ENCODE data around the gene PSMB7.
A peak's percentile ranks its signal among the peaks of the same experiment; 100 is the strongest.

The PSMB7 gene

DNA sequence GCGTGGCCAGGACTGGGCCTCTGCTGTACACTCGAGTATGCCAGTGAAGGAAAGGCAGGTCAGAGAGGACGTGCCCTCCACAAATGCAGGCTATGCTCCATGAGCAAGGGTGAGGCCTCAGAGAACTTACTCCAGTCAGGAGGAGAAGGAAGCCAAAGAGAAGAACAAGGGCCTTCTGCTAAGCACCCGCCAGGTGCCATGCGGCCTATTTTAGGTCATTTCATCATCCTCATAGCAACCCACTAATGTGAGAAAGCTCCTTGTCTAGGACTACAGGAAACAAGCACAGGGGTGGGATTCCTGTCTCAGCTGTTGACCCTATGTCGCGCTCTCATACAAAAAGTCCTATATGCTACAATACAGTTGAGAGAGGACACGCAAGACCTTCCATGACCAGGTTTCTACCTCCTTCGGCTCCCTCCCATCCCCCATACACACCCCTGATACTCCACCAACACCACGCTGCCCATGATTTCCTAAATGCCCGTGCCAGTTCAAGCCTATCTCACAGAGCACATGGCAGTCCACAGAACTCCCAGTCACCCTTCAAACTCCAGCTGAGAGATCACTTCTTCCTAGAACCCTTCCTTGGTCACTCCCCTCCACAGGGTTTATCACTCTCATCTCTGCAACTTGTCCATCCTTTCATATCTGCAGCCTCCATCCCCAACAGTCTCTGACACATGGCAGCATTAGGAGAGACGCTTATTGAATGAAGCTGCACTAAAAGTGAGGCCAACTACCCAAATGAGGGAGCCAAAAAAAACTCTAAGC lies 26.8 kb downstream of the PSMB7 start:
- Mint-ChIP-seq H3K4me3 (no peak overlapping the region), H3K4me1 (ENCODE audit: low read depth) (peaks cover 62% of the 10 kb centered on the region), H3K27ac (no peak overlapping the region), H3K36me3 (ENCODE audit: low read depth) (peaks cover 67% of the 10 kb centered on the region), H3K27me3 (no peaks in the 10 kb centered on the region), H3K9me3 (no peaks in the 10 kb centered on the region)
- no peak for DNase-seq

- Mint-ChIP-seq H3K9me3 (no peaks in the 10 kb centered on the region), H3K4me3 (no peak overlapping the region), H3K36me3 (ENCODE audit: low read depth) (peaks cover 71% of the 10 kb centered on the region), H3K4me1 (ENCODE audit: low read depth) (peaks cover 58% of the 10 kb centered on the region), H3K27ac (no peak overlapping the region), H3K27me3 (no peaks in the 10 kb centered on the region)
- no peak for DNase-seq
Observed at GRCh38 chr9:124386201-124386600, 29.0 kb downstream of the PSMB7 start.

GRCh38 chr9:124385623-124386022 lies 29.6 kb downstream of the PSMB7 start:
- peaks cover 71% of the 10 kb centered on the region for H3K36me3 Mint-ChIP-seq (ENCODE audit: low read depth)
- H3K9me3 Mint-ChIP-seq: no peaks in the 10 kb centered on the region
- H3K4me1 Mint-ChIP-seq (ENCODE audit: low read depth): peaks cover 55% of the 10 kb centered on the region
- H3K4me3 Mint-ChIP-seq: no peak overlapping the region
- DNase-seq: no peak
- no peaks in the 10 kb centered on the region for H3K27me3 Mint-ChIP-seq
- no peak overlapping the region for H3K27ac Mint-ChIP-seq

DNA sequence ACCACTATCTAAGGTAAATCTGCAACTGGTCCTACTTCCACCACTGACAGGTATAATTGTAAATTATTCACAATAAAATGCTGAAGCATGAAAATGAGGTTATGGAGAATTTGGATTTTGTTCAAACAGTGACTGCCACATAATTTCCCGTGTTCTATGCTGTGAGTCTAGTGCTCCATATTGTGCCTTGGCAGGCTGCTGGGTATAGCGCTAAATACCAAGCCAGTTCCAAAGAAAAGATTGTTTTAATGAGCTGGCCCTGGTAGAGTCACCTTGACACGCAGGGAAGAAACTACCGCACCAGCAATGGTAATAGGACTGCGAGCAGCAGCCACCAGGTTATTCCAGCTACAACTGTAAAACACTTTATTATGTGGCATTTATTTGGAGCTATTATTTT lies 30.4 kb downstream of the PSMB7 start:
- H3K27ac Mint-ChIP-seq: no peak overlapping the region
- no peak overlapping the region for H3K4me3 Mint-ChIP-seq
- H3K4me1 Mint-ChIP-seq (ENCODE audit: low read depth): peaks cover 53% of the 10 kb centered on the region
- no peak for DNase-seq
- no peaks in the 10 kb centered on the region for H3K27me3 Mint-ChIP-seq
- H3K9me3 Mint-ChIP-seq: no peaks in the 10 kb centered on the region
- H3K36me3 Mint-ChIP-seq (ENCODE audit: low read depth): peaks cover 72% of the 10 kb centered on the region

GRCh38 chr9:124384210-124384609 lies 31.0 kb downstream of the PSMB7 start:
- H3K9me3 Mint-ChIP-seq: no peaks in the 10 kb centered on the region
- H3K36me3 Mint-ChIP-seq (ENCODE audit: low read depth): peaks cover 72% of the 10 kb centered on the region
- H3K27ac Mint-ChIP-seq: no peak overlapping the region
- no peak overlapping the region for H3K4me3 Mint-ChIP-seq
- DNase-seq: no peak
- H3K4me1 Mint-ChIP-seq (ENCODE audit: low read depth): peaks cover 52% of the 10 kb centered on the region
- H3K27me3 Mint-ChIP-seq: no peaks in the 10 kb centered on the region

- peak overlapping the region; percentile 55 for H3K27ac Mint-ChIP-seq
- peaks cover 39% of the 10 kb centered on the region for H3K4me1 Mint-ChIP-seq (ENCODE audit: low read depth)
Observed at GRCh38 chr9:124381170-124381945, 33.9 kb downstream of the PSMB7 start.

DNA sequence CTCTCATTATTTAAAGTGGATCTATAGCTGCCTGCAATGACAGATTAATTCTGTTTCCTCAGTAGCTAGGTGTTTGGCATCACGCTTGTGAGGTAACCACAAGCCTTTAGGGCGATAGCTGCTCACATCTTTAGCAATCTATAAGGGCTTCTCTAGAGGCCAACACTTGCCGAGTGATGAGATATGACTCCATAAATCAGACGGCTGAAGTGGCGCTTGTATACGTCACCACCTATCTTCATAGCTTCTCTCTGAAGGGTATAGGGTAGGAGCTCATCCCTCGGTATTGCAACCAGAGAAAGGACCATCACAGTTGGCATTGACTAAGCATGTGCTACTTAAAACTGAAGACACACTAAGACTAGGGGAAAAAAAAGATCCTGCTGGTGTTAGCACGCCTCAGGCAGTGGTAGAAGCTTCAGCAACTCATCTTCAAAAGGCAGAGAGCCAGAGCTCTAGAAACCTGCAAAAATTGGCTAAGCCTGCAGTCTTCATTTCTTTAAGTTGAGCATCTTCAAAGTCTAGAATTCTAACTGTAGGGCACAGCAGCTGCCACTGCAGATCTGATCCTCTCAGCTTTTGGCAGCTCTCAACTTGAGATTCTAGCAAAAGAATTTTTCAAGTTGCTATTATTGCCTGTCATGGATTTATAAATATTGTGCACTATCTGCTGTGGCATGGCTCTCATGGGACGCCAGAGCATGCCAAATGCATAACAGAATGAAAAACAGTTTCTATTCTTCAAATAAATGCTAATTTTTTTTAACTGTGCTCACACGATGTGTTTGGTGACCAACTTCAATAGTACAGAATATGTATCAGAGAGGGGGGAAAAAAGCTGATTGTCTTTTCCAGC lies 37.5 kb downstream of the PSMB7 start:
- Mint-ChIP-seq H3K27ac (no peak overlapping the region), H3K36me3 (ENCODE audit: low read depth) (peaks cover 84% of the 10 kb centered on the region), H3K9me3 (no peaks in the 10 kb centered on the region), H3K4me3 (no peak overlapping the region), H3K27me3 (no peaks in the 10 kb centered on the region), H3K4me1 (ENCODE audit: low read depth) (peaks cover 46% of the 10 kb centered on the region)
- no peak for DNase-seq

More at GRCh38 chr9:124381170-124381945, 33.9 kb downstream of the PSMB7 start:
- Mint-ChIP-seq H3K36me3 (ENCODE audit: low read depth) (peaks cover 89% of the 10 kb centered on the region), H3K9me3 (no peaks in the 10 kb centered on the region), H3K27me3 (no peaks in the 10 kb centered on the region), H3K4me3 (no peak overlapping the region)
- no peak for DNase-seq

- no peaks in the 10 kb centered on the region for H3K9me3 Mint-ChIP-seq
- H3K36me3 Mint-ChIP-seq (ENCODE audit: low read depth): peaks cover 82% of the 10 kb centered on the region
- no peaks in the 10 kb centered on the region for H3K27me3 Mint-ChIP-seq
- no peak overlapping the region for H3K4me3 Mint-ChIP-seq
- no peak overlapping the region for H3K27ac Mint-ChIP-seq
- peaks cover 49% of the 10 kb centered on the region for H3K4me1 Mint-ChIP-seq (ENCODE audit: low read depth)
- DNase-seq: no peak
Observed at GRCh38 chr9:124376329-124376728, 38.9 kb downstream of the PSMB7 start.

DNA sequence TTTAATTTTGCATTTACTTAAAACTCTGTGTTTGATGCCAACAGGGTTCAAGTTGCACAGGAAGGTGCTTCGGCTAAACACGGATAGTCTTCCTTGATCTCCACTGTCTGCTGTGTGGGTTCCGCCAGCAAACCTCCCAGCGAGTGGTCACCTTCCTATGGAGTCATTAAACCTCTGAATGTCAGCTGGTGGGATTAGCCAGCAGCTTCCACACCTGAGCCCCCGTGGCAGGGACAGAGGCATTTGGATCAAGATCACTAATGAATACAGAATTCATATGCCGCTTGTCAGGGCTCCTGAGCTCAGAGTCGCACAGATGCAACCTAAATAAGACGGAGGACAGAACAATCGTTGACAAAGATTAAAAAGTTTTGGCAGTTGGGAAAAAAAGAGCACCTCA lies 39.5 kb downstream of the PSMB7 start:
- H3K4me1 Mint-ChIP-seq (ENCODE audit: low read depth): peaks cover 49% of the 10 kb centered on the region
- H3K27me3 Mint-ChIP-seq: no peaks in the 10 kb centered on the region
- peaks cover 82% of the 10 kb centered on the region for H3K36me3 Mint-ChIP-seq (ENCODE audit: low read depth)
- no peak overlapping the region for H3K27ac Mint-ChIP-seq
- H3K4me3 Mint-ChIP-seq: no peak overlapping the region
- no peaks in the 10 kb centered on the region for H3K9me3 Mint-ChIP-seq
- DNase-seq: no peak

DNA sequence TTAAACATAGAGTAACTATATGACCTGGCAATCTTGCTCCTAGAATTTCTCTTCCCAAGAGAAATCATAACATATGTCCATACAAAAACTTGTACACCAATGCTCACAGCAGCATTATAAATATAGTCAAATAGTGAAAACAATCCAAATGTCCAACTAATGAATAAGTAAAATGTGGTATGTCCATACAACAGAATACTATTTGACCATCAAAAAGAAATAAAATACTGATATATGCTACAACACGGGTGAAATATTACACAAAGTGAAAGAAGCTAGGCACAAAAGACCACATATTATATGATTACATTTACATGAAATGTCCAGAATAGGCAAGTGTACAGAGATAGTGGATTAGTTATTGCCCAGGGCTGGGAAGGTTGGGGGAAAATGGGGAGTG lies 41.4 kb downstream of the PSMB7 start:
- no peak for DNase-seq
- peaks cover 67% of the 10 kb centered on the region for H3K36me3 Mint-ChIP-seq (ENCODE audit: low read depth)
- H3K4me3 Mint-ChIP-seq: no peak overlapping the region
- H3K27ac Mint-ChIP-seq: no peak overlapping the region
- peaks cover 49% of the 10 kb centered on the region for H3K4me1 Mint-ChIP-seq (ENCODE audit: low read depth)
- H3K9me3 Mint-ChIP-seq: no peaks in the 10 kb centered on the region
- H3K27me3 Mint-ChIP-seq: no peaks in the 10 kb centered on the region

DNA sequence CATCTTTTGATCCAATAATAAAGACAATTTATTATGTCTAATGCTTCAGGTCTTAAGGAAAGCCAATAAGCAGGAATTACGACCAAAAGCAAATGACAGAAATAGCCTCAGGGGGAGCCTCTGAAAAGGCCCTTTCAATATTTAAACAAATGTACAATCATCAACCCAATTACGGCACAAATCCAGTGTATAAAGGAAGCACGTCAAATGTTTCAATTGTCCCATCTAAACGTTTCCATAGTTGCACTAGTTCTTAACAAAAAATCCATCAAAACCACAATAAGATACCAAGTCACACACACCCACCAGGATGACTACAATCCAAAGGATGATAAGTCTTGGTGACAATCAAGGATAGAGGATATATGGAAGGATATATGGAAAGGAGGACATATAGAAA lies 41.9 kb downstream of the PSMB7 start:
- H3K9me3 Mint-ChIP-seq: no peaks in the 10 kb centered on the region
- H3K27ac Mint-ChIP-seq: no peak overlapping the region
- DNase-seq: no peak
- H3K36me3 Mint-ChIP-seq (ENCODE audit: low read depth): peaks cover 64% of the 10 kb centered on the region
- no peaks in the 10 kb centered on the region for H3K27me3 Mint-ChIP-seq
- H3K4me3 Mint-ChIP-seq: no peak overlapping the region
- H3K4me1 Mint-ChIP-seq (ENCODE audit: low read depth): peaks cover 50% of the 10 kb centered on the region

DNA sequence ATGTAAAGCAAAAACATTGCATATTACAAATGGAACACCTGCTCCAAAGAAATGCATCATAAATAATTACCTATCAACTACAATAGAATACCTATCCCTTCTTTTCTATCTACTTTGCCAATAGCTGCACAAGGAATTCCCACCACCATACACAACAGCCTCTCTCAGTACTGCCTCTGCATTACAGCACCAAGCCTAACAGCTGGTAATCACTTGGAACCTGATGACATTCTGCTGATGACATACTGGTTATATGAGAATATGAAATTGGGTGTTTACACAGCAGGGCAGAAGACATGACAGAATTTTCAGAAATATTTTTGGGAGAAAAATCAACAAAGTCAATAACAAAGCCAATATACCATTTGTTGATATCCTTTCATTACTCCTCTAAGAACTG lies 43.2 kb downstream of the PSMB7 start:
- Mint-ChIP-seq H3K4me3 (no peak overlapping the region), H3K36me3 (ENCODE audit: low read depth) (peaks cover 66% of the 10 kb centered on the region), H3K9me3 (no peaks in the 10 kb centered on the region), H3K27ac (no peak overlapping the region), H3K27me3 (no peaks in the 10 kb centered on the region), H3K4me1 (ENCODE audit: low read depth) (peaks cover 62% of the 10 kb centered on the region)
- DNase-seq: no peak

DNA sequence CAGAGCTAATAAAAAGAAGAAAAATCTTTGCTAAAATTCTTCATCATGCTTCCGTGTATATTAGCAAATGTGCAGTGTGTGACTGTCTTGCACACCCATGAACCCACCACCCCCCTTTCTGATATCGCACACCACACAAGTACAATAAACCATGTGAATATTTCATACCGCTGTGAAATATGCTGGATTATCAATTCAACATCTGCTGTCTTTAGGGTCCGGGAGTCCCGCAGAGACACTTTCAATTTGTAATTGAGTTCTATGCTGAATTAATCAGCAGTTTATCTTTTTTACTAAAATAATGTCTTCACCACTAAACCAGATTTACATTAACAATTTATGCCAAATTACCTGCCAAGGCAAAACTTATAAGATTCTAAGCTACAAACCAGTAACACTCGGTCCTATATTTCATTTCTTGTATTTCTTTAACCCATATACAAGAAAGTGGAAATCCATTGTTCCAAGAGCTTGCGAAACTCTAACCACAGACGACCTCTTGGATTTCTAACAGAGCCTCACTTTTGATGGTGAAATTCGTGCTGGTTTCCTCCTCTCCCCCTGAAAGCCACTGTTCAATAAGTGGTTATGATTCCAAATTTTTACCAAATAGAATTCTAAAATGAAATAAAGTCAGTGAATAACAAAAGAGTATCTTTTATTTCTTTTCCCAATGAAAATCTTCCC lies 44.2 kb downstream of the PSMB7 start:
- Mint-ChIP-seq H3K27me3 (no peaks in the 10 kb centered on the region), H3K36me3 (ENCODE audit: low read depth) (peaks cover 64% of the 10 kb centered on the region), H3K9me3 (no peaks in the 10 kb centered on the region), H3K4me3 (no peak overlapping the region), H3K4me1 (ENCODE audit: low read depth) (peaks cover 70% of the 10 kb centered on the region), H3K27ac (no peak overlapping the region)
- DNase-seq: no peak

- no peak for DNase-seq
- H3K36me3 Mint-ChIP-seq (ENCODE audit: low read depth): peaks cover 64% of the 10 kb centered on the region
- no peak overlapping the region for H3K4me3 Mint-ChIP-seq
- peak overlapping the region; percentile 11 for H3K27ac Mint-ChIP-seq
- no peaks in the 10 kb centered on the region for H3K27me3 Mint-ChIP-seq
- peaks cover 81% of the 10 kb centered on the region for H3K4me1 Mint-ChIP-seq (ENCODE audit: low read depth)
- H3K9me3 Mint-ChIP-seq: no peaks in the 10 kb centered on the region
Observed at GRCh38 chr9:124369231-124369797, 45.9 kb downstream of the PSMB7 start.

Measured in activated T-cell treated with anti-CD3 and anti-CD28 coated beads, Interleukin-2, amount 50 U/mL, for 24 hours (primary cell).